ENCODE data around the gene HPDL.

GRCh38 chr1:45305231-45305630 lies 21.5 kb upstream of the HPDL start:
- TF ChIP-seq EZH2 (IDR thresholded peaks at IDR 0.05; ENCODE audit: low read depth, low read length, severe bottlenecking) (no peak), CREB1 (IDR thresholded peaks at IDR 0.05) (no peak), GABPA (IDR thresholded peaks at IDR 0.05; ENCODE audit: borderline replicate concordance, insufficient read depth, low read length) (no peak), POLR2A (IDR thresholded peaks at IDR 0.05; ENCODE audit: control extremely low read depth in 1 of 2, low read depth in 2 of 2, low read length in 2 of 2) (no peak), SP4 (IDR thresholded peaks at IDR 0.05; ENCODE audit: low read length) (no peak), CHD1 (IDR thresholded peaks at IDR 0.05; ENCODE audit: low read depth, low read length) (no peak), CHD2 (IDR thresholded peaks at IDR 0.05; ENCODE audit: low read length) (no peak)
- TF ChIP-seq, protein P1, sequence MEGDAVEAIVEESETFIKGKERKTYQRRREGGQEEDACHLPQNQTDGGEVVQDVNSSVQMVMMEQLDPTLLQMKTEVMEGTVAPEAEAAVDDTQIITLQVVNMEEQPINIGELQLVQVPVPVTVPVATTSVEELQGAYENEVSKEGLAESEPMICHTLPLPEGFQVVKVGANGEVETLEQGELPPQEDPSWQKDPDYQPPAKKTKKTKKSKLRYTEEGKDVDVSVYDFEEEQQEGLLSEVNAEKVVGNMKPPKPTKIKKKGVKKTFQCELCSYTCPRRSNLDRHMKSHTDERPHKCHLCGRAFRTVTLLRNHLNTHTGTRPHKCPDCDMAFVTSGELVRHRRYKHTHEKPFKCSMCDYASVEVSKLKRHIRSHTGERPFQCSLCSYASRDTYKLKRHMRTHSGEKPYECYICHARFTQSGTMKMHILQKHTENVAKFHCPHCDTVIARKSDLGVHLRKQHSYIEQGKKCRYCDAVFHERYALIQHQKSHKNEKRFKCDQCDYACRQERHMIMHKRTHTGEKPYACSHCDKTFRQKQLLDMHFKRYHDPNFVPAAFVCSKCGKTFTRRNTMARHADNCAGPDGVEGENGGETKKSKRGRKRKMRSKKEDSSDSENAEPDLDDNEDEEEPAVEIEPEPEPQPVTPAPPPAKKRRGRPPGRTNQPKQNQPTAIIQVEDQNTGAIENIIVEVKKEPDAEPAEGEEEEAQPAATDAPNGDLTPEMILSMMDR (IDR thresholded peaks at IDR 0.05; ENCODE audit: control extremely low read depth in 1 of 3, insufficient read depth in 1 of 3, low read depth in 1 of 3, low read length in 3 of 3): no peak

All from H1 (cell line).